GM12801 (cell line): ENCODE results near the gene INPP4B.

Experiments
- TF ChIP-seq, protein P1 (sequence below): IDR thresholded peaks from one replicate; pipeline ENCODE4 v1.5.1; 2011; ENCODE audit warnings: control low read depth; ENCODE audit not compliant: insufficient read length; ENCODE audit errors: extremely low read depth

Gene INPP4B

DNA sequence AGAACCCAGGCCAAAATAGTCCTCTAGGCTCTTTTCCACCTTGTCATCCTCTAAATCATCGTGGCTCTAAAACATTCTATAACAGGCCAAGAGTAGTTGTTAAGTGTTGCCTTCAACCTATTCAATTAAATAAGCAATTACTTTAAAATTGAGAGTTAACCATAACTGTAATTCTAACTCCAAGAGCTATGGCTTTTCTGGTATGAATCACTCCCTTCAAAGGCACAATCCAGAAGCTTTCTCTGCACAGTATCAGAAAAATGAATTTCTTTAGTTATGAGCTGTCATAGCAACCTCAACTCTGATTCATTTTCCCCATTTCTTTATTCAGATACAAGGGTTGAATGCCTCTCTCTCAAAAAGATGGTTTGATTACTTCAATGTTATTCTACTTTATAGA is 21.7 kb downstream of the INPP4B start:
- TF ChIP-seq, protein P1, sequence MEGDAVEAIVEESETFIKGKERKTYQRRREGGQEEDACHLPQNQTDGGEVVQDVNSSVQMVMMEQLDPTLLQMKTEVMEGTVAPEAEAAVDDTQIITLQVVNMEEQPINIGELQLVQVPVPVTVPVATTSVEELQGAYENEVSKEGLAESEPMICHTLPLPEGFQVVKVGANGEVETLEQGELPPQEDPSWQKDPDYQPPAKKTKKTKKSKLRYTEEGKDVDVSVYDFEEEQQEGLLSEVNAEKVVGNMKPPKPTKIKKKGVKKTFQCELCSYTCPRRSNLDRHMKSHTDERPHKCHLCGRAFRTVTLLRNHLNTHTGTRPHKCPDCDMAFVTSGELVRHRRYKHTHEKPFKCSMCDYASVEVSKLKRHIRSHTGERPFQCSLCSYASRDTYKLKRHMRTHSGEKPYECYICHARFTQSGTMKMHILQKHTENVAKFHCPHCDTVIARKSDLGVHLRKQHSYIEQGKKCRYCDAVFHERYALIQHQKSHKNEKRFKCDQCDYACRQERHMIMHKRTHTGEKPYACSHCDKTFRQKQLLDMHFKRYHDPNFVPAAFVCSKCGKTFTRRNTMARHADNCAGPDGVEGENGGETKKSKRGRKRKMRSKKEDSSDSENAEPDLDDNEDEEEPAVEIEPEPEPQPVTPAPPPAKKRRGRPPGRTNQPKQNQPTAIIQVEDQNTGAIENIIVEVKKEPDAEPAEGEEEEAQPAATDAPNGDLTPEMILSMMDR: no peak

DNA sequence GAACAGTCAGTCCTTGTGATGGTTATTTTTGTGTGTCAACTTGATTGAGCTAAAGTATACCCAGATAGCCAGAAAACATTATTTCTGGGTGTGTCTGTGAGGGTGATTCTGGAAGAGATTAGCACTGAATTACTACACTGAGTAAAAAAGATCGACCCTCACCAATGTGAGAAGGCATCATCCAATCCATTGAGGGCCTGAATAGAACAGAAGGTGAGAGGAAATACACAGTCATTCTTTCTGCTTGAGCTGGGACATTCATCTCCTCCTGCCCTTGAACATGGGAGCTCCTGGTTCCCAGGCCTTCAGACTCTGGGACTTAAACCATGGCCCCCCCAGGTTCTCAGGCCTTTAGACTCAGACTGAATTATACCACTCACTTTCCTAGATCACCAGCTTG is 22.3 kb downstream of the INPP4B start:
- TF ChIP-seq, protein P1: no peak

DNA sequence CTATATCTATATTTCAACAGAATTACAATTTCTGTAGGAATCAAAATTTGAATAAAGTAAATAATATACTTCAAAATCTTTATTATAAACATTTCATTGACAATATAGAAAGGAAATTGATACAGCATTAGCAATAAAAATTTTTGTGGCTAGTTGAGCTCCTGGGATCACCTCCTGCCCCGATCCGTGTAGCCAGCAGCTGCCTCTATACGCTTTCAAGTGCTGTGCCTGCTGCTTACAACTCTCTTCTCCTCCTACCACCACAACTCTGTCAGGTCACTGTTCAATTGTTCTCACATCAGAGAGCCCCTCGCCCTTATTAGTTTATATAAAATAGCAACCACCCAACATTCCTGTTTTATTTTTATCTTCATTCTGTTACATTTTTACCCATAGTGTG is 27.6 kb downstream of the INPP4B start:
- TF ChIP-seq, protein P1: no peak

DNA sequence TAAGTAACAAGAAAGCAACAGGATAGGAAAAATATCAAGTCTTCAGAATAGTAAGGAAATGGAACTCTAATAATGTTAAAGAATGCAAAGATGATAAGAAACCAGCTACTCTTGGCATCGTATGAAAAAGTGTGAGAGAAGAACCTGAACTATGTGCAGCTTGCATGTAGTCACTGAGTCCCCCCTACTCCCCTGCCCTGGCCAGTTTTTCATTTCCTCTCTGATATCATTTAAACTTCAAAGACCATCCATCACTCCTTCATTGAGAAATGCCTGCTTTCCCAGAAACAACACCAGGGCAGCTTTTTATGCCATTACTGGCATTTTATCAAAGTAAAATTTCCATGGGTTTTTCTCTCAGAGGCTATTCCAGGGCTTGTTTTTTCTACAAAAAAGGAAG is 28.1 kb downstream of the INPP4B start:
- TF ChIP-seq, protein P1: no peak

DNA sequence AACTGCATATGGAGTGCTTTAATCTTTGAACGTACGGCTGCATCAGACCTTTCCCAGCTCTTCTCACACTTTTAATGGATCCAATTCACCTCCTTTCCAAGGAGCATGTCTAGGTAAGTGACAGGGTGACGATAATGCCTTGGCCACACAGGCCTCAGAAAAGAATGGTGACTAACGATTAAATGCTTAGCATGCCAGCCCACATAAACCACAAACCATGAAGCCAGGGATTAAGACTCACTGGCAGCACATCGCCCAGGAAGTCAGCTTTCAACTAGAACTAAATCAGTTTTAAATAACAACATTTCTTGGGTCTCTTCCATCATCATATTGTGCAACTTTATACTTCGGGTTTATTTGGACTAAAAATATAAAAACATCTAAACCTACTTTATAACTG is 28.7 kb downstream of the INPP4B start:
- TF ChIP-seq, protein P1: no peak

DNA sequence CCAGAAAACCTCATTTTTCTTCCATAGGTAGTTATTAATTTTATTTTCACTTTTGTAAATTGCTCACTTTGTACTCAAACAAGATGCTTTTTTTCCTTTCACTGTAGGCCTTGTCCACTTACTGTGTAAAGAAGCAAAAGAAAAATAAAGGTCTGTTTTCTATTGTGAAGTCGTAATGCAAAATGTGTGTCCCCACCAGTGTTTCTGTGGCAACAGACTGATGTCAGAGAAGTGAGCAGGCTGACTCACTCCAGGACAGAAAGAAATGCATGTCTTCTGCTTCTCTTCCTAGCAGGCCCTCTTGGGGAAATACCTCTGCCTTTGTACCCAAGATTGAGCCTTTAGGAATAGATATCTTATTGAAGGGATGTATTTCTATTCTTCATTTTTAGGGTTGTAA is 30.3 kb downstream of the INPP4B start:
- TF ChIP-seq, protein P1: no peak

DNA sequence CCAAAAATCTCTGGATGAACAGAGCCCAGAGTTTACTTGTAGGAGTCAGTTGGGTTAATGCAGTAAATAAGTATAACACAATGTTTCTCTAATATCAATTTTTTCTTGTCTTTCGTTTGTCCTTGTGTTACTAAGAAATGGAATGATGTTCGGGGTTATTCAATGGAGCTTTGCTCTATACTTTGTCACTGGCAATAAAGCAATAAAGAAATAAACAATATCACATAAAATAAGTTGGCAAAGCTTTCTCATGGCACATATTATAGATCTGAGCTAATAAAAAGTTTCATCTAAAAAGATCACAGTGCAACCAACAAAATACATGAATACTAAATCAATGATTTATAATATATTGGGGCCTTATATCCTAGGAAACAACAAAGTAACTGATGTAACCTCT is 32.7 kb downstream of the INPP4B start:
- TF ChIP-seq, protein P1: no peak

DNA sequence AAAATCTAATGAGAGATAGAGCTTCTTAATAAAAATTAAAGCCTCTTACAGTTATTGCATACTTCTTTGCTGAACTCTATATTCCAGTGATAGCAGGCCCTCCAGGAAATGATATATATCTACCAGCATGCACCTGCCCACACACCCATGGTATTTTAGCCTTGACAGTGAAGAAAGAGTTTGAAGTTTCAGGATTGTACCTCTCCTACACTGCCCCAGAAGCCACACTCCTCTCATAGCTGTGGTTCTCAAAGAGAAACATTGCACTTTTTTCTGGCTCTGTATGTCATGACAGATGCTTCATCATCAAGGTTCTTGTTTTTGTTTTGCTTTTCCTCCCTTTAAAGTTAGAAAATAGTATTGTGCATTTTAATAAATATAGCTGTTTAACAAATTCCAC is 34.0 kb downstream of the INPP4B start:
- TF ChIP-seq, protein P1: no peak
